HEK293T (cell line): Measurements from ENCODE around the gene DDX20.

Experiments used
- ARNT ChIP-seq: fragments of 450-650 bp; IDR thresholded peaks from 2 replicates; pipeline ENCODE4 v1.6.1; 2017; ENCODE audit warnings: mild to moderate bottlenecking
- BHLHE40 ChIP-seq: fragments of 450-650 bp; IDR thresholded peaks from 2 replicates; pipeline ENCODE4 v1.6.1; 2016; ENCODE audit warnings: mild to moderate bottlenecking, moderate library complexity, borderline replicate concordance
- CTBP1 ChIP-seq: fragments of 450-650 bp; IDR thresholded peaks from 2 replicates; pipeline ENCODE4 v1.6.1; 2016; ENCODE audit warnings: borderline replicate concordance
- ELF4 ChIP-seq: fragments of 450-650 bp; IDR thresholded peaks from 2 replicates; pipeline ENCODE4 v1.6.1; 2017; ENCODE audit warnings: antibody characterized with exemption
- FOXA1 ChIP-seq: fragments of 450-650 bp; IDR thresholded peaks from 2 replicates; pipeline ENCODE4 v1.6.1; 2016; ENCODE audit warnings: mild to moderate bottlenecking
- FOXK2 ChIP-seq: fragments of 450-650 bp; IDR thresholded peaks from 2 replicates; pipeline ENCODE4 v1.6.1; 2016; ENCODE audit warnings: mild to moderate bottlenecking
- FOXM1 ChIP-seq: fragments of 450-650 bp; IDR thresholded peaks from 2 replicates; pipeline ENCODE4 v1.6.1; 2017; ENCODE audit warnings: mild to moderate bottlenecking, borderline replicate concordance
- HDGF ChIP-seq: fragments of 450-650 bp; IDR thresholded peaks from 2 replicates; pipeline ENCODE4 v1.6.1; 2017; ENCODE audit warnings: antibody characterized with exemption, borderline replicate concordance
- NFRKB ChIP-seq: fragments of 450-650 bp; IDR thresholded peaks from 2 replicates; pipeline ENCODE4 v1.6.1; 2016; ENCODE audit warnings: mild to moderate bottlenecking, moderate library complexity
- PKNOX1 ChIP-seq: fragments of 450-650 bp; IDR thresholded peaks from 2 replicates; pipeline ENCODE4 v1.6.1; 2016
- SP1 ChIP-seq: fragments of 450-650 bp; IDR thresholded peaks from 2 replicates; pipeline ENCODE4 v1.6.1; 2017
- SUZ12 ChIP-seq: fragments of 450-650 bp; IDR thresholded peaks from 2 replicates; pipeline ENCODE4 v1.6.1; 2016; ENCODE audit warnings: mild to moderate bottlenecking
- ZNF384 ChIP-seq: fragments of 450-650 bp; IDR thresholded peaks from 2 replicates; pipeline ENCODE4 v1.6.1; 2016

- no peak for TF ChIP-seq FOXA1
- no peak for TF ChIP-seq BHLHE40
- TF ChIP-seq ARNT = no peak
- TF ChIP-seq PKNOX1 = no peak
- TF ChIP-seq ZNF384 = no peak
- no peak for TF ChIP-seq SP1
- TF ChIP-seq FOXM1 = no peak
- TF ChIP-seq NFRKB = no peak
- no peak for TF ChIP-seq ELF4
- TF ChIP-seq SUZ12 = no peak
- TF ChIP-seq FOXK2 = no peak
- TF ChIP-seq HDGF = no peak
- no peak for TF ChIP-seq CTBP1
Observed at GRCh38 chr1:111786669-111787207, 31.0 kb downstream of the DDX20 start.
